C4-2B (cell line): Measurements from ENCODE around the gene CLEC19A.

Source experiments
- CTCF ChIP-seq: fragments of 450-650 bp; conservative IDR thresholded peaks from 2 replicates; pipeline ENCODE4 v1.5.1; 2017; ENCODE audit warnings: mild to moderate bottlenecking
- ZFX ChIP-seq: fragments of 450-650 bp; IDR thresholded peaks from 2 replicates; pipeline ENCODE4 v1.6.1; 2017

GRCh38 chr16:19304750-19305149, 19.2 kb downstream of the CLEC19A start:
- TF ChIP-seq CTCF (no peak), ZFX (no peak)
